Nephron (organoid): ENCODE measurements around the gene MLLT1.

Experiments used
- H3K27ac Mint-ChIP-seq, 3 experiments: 2 replicates each; pipeline ENCODE4 v1.8.0; 2020; ENCODE audit warnings: mixed read lengths in 3 of 3, mild to moderate bottlenecking in 2 of 3, moderate library complexity in 1 of 3
- H3K27me3 Mint-ChIP-seq: 2 replicates; pipeline ENCODE4 v1.8.0; 2021; ENCODE audit warnings: low read depth, mild to moderate bottlenecking, moderate library complexity, mixed read lengths
- H3K36me3 Mint-ChIP-seq: 2 replicates; pipeline ENCODE4 v1.8.0; 2020; ENCODE audit warnings: low read depth, mixed read lengths
- H3K4me1 Mint-ChIP-seq: 2 replicates; pipeline ENCODE4 v1.8.0; 2020; ENCODE audit warnings: mixed read lengths
- H3K4me3 Mint-ChIP-seq, 3 experiments: 2 replicates each; pipeline ENCODE4 v1.8.0; 2020; ENCODE audit warnings: mild to moderate bottlenecking in 3 of 3, mixed read lengths in 3 of 3, moderate library complexity in 2 of 3
- H3K9me3 Mint-ChIP-seq: 2 replicates; pipeline ENCODE4 v1.8.0; 2020; ENCODE audit warnings: mixed read lengths
- TF ChIP-seq, protein P1 (sequence below), 3 experiments: fragments of 200-600 bp; sonication (generic); IDR thresholded peaks; one replicate each; pipeline ENCODE4 v1.5.0; 2021; ENCODE audit warnings: antibody characterized with exemption in 3 of 3; ENCODE audit not compliant: unreplicated experiment in 3 of 3

Gene MLLT1

DNA sequence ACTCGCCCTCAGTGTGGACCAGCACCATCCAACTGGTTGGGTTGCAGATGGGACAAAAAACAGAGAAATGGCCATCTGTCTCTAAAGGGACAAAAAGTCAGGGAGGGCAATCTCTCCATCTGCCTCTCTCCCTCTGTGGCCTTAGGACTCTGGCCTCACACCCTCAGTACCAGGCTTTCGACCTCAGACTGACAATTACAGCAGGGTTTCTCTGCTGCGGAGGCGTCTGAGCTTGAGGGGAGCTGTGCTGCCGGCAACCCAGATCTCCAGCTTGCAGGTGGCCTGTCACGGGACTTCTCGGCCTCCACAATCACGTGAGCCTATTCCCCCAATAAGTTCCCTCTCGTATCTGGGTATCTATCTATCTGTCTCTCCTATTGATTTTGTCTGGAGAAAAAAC is 27.7 kb downstream of the MLLT1 start:
- Mint-ChIP-seq H3K9me3 (peaks cover 7% of the 10 kb centered on the region), H3K27me3 (no peaks in the 10 kb centered on the region), H3K27ac (no peak overlapping the region)

DNA sequence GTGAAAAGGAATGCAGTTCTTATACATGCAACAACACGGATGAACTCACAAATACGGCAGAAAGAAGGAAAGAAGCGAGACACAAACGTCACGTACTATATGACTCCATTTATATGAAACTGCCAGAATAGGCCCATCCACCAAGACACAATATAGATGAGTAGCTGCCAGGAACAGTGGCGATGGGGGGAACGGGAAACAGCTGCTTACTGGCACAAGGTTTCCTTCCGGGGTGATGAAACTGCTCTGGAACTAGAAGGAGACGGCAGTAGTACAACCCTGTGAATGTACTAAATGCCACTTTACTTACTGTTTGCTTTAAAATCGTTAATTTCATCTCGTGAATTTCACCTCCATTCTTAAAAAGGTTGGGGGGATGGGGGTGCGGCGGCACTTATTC is 28.9 kb downstream of the MLLT1 start:
- H3K4me1 Mint-ChIP-seq, result peaks cover 29% of the 10 kb centered on the region
- H3K36me3 Mint-ChIP-seq, result peaks cover 65% of the 10 kb centered on the region
- H3K9me3 Mint-ChIP-seq, result peaks cover 16% of the 10 kb centered on the region
- TF ChIP-seq, protein P1, sequence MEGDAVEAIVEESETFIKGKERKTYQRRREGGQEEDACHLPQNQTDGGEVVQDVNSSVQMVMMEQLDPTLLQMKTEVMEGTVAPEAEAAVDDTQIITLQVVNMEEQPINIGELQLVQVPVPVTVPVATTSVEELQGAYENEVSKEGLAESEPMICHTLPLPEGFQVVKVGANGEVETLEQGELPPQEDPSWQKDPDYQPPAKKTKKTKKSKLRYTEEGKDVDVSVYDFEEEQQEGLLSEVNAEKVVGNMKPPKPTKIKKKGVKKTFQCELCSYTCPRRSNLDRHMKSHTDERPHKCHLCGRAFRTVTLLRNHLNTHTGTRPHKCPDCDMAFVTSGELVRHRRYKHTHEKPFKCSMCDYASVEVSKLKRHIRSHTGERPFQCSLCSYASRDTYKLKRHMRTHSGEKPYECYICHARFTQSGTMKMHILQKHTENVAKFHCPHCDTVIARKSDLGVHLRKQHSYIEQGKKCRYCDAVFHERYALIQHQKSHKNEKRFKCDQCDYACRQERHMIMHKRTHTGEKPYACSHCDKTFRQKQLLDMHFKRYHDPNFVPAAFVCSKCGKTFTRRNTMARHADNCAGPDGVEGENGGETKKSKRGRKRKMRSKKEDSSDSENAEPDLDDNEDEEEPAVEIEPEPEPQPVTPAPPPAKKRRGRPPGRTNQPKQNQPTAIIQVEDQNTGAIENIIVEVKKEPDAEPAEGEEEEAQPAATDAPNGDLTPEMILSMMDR (IDR thresholded peaks at IDR 0.05; ENCODE audit: unreplicated experiment in 3 of 3), result no peak
- H3K27me3 Mint-ChIP-seq, result no peaks in the 10 kb centered on the region
- H3K4me3 Mint-ChIP-seq, result no peak overlapping the region
- H3K27ac Mint-ChIP-seq, result no peak overlapping the region

More for the DNA sequence above, 27.7 kb downstream of the MLLT1 start:
- TF ChIP-seq, protein P1 (IDR thresholded peaks at IDR 0.05; ENCODE audit: unreplicated experiment in 3 of 3), result no peak
- Mint-ChIP-seq H3K4me3 (no peak overlapping the region), H3K36me3 (peaks cover 59% of the 10 kb centered on the region), H3K4me1 (peaks cover 29% of the 10 kb centered on the region)

DNA sequence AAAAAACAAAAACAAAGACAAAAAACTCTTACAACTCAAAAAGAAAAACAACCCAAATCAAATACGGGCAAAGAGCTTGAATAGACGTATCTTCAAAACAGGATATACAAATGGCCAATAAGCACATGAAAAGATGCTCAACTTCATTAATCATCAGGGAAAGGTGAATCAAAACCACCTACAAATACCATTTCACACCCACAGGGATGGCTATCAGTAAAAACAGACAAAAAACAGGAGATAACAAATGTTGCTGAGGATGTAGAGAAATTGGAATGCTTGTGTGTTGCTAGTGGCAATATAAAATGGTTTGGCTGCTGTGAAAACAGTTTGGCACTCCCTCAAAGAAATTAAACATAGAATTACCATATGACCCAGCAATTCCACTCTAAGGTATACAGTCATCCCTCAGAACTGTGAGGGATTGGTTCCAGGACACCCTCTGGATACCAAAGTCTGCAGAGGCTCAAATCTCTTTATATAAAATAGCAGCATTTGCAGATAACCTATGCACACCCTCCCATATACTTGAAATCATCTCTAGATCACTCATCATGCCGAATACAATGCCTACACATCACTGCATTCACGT is 29.7 kb downstream of the MLLT1 start:
- H3K27me3 Mint-ChIP-seq, result no peaks in the 10 kb centered on the region
- peaks cover 18% of the 10 kb centered on the region for H3K9me3 Mint-ChIP-seq
- TF ChIP-seq, protein P1 (IDR thresholded peaks at IDR 0.05; ENCODE audit: unreplicated experiment in 3 of 3), result no peak
- peak overlapping the region in 1 of 3 experiments; percentile 30 for H3K27ac Mint-ChIP-seq
- peaks cover 29% of the 10 kb centered on the region for H3K4me1 Mint-ChIP-seq
- H3K36me3 Mint-ChIP-seq, result peaks cover 63% of the 10 kb centered on the region
- H3K4me3 Mint-ChIP-seq, result no peak overlapping the region

DNA sequence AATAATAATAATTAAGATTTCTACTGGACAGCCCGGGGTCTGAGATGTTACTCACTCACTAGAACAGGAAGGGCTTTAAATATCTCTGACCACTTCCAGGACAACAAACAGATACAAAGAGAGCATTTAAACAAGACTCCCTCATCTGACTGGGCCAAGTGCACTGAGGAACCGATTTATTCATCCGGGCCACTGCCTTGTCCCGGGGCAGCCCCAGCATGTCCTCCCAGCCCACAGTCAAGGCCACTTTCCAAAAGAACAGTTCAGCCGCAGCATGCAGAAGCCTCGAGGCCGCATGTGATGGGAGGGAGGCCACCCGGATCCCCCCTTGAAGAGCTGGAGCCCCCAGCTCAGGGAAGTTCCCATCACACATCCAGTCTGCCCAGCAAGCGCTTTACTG is 30.5 kb downstream of the MLLT1 start:
- TF ChIP-seq, protein P1 (IDR thresholded peaks at IDR 0.05; ENCODE audit: unreplicated experiment in 3 of 3), result no peak
- Mint-ChIP-seq H3K9me3 (peaks cover 21% of the 10 kb centered on the region), H3K27me3 (no peaks in the 10 kb centered on the region), H3K36me3 (peaks cover 66% of the 10 kb centered on the region), H3K4me1 (peaks cover 34% of the 10 kb centered on the region), H3K4me3 (no peak overlapping the region), H3K27ac (peak overlapping the region in 1 of 3 experiments; percentile 30)

- H3K4me3 Mint-ChIP-seq, result no peak overlapping the region
- peaks cover 70% of the 10 kb centered on the region for H3K36me3 Mint-ChIP-seq
- H3K9me3 Mint-ChIP-seq, result peaks cover 21% of the 10 kb centered on the region
- H3K27ac Mint-ChIP-seq, result peak overlapping the region in 1 of 3 experiments; percentile 50
- TF ChIP-seq, protein P1 (IDR thresholded peaks at IDR 0.05; ENCODE audit: unreplicated experiment in 3 of 3), result no peak
- no peaks in the 10 kb centered on the region for H3K27me3 Mint-ChIP-seq
- H3K4me1 Mint-ChIP-seq, result peaks cover 38% of the 10 kb centered on the region
These were observed 30.9 kb downstream of the MLLT1 start for GRCh38 chr19:6248844-6249243.

DNA sequence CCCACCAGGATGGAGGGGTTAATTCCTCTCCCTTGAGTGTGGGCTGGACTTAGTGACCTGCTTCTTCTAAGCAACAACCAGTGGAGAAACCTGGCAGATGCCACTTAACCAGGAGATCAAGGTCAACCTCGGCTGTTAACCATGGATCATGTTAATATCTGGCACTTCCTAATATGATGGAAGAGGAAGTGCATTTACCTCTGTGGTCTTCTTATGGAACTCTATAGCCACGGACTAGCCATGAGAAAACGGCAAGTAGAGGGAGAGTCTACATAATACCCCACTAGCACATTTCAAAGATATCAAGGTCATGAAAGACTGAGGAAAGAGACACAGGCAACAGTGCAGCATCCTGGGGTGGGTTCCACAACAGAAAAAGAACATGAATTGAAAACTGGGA is 31.4 kb downstream of the MLLT1 start:
- TF ChIP-seq, protein P1 (IDR thresholded peaks at IDR 0.05; ENCODE audit: unreplicated experiment in 3 of 3), result no peak
- Mint-ChIP-seq H3K27ac (peak overlapping the region; percentile 27 to 52 (median 50)), H3K4me3 (no peak overlapping the region), H3K4me1 (peaks cover 37% of the 10 kb centered on the region), H3K9me3 (peaks cover 21% of the 10 kb centered on the region), H3K36me3 (peaks cover 67% of the 10 kb centered on the region), H3K27me3 (no peaks in the 10 kb centered on the region)
